ENCODE data around the gene PRKN. TPM values are rescaled to one million over a fixed set of nuclear protein-coding genes. Genes with fewer than 3 reads are reported as not detected.

Gene PRKN
- total RNA-seq, 1 donor from 2014 or later, result 0.79 TPM

- Histone ChIP-seq H3K27me3 (ENCODE audit: control insufficient read depth, insufficient read depth, low read length) (no peaks in the 10 kb centered on the region), H3K4me3 (ENCODE audit: low read depth, low read length) (no peak overlapping the region), H3K36me3 (ENCODE audit: control insufficient read depth, insufficient read depth, low read length) (no peaks in the 10 kb centered on the region)
- DNase-seq (ENCODE audit: low read depth) (no peak), FAIRE-seq (no peak)
- TF ChIP-seq, protein P1, sequence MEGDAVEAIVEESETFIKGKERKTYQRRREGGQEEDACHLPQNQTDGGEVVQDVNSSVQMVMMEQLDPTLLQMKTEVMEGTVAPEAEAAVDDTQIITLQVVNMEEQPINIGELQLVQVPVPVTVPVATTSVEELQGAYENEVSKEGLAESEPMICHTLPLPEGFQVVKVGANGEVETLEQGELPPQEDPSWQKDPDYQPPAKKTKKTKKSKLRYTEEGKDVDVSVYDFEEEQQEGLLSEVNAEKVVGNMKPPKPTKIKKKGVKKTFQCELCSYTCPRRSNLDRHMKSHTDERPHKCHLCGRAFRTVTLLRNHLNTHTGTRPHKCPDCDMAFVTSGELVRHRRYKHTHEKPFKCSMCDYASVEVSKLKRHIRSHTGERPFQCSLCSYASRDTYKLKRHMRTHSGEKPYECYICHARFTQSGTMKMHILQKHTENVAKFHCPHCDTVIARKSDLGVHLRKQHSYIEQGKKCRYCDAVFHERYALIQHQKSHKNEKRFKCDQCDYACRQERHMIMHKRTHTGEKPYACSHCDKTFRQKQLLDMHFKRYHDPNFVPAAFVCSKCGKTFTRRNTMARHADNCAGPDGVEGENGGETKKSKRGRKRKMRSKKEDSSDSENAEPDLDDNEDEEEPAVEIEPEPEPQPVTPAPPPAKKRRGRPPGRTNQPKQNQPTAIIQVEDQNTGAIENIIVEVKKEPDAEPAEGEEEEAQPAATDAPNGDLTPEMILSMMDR (IDR thresholded peaks at IDR 0.05; ENCODE audit: insufficient read depth, low read length, severe bottlenecking), result no peak
These were observed 1373.2 kb downstream of the PRKN start for GRCh38 chr6:161354276-161354840.

DNA sequence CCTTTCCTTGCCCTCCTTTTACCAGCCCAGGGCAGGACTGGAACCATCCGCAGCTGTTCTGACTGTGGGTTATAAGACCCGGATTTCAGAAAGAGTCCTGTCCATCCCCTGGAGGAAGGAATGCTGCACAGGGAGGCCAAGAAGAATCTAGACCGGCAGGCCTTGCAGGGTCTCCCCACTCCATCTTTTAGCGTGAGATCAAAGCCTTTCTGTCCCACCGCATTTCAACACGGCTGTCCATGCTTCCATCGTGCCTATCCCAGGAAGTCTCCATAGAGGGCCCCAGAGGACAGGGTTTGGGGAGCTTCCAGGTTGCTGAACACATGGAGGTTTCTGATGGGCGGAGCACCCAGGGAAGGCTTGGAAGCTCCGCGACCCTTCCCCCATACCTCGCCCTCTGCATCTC is 1374.4 kb downstream of the PRKN start:
- no peak for DNase-seq (ENCODE audit: low read depth)

GRCh38 chr6:161351858-161352257 is 1375.7 kb downstream of the PRKN start:
- TF ChIP-seq, protein P1 (IDR thresholded peaks at IDR 0.05; ENCODE audit: insufficient read depth, low read length, severe bottlenecking), result no peak
- DNase-seq (ENCODE audit: low read depth) (no peak), FAIRE-seq (no peak)
- no peaks in the 10 kb centered on the region for H3K36me3 ChIP-seq (ENCODE audit: control insufficient read depth, insufficient read depth, low read length)
- no peak overlapping the region for H3K4me3 ChIP-seq (ENCODE audit: low read depth, low read length)
- no peaks in the 10 kb centered on the region for H3K27me3 ChIP-seq (ENCODE audit: control insufficient read depth, insufficient read depth, low read length)

More for the DNA sequence above, 1374.4 kb downstream of the PRKN start:
- H3K27me3 ChIP-seq (ENCODE audit: control insufficient read depth, insufficient read depth, low read length), result no peaks in the 10 kb centered on the region
- H3K36me3 ChIP-seq (ENCODE audit: control insufficient read depth, insufficient read depth, low read length), result no peaks in the 10 kb centered on the region
- no peak overlapping the region for H3K4me3 ChIP-seq (ENCODE audit: low read depth, low read length)
- FAIRE-seq, result no peak
- TF ChIP-seq, protein P1 (IDR thresholded peaks at IDR 0.05; ENCODE audit: insufficient read depth, low read length, severe bottlenecking), result no peak

- Histone ChIP-seq H3K4me3 (ENCODE audit: low read depth, low read length) (no peak overlapping the region), H3K27me3 (ENCODE audit: control insufficient read depth, insufficient read depth, low read length) (no peaks in the 10 kb centered on the region), H3K36me3 (ENCODE audit: control insufficient read depth, insufficient read depth, low read length) (no peaks in the 10 kb centered on the region)
- DNase-seq (ENCODE audit: low read depth), result no peak
- FAIRE-seq, result no peak
- TF ChIP-seq, protein P1 (IDR thresholded peaks at IDR 0.05; ENCODE audit: insufficient read depth, low read length, severe bottlenecking), result no peak
These were observed 1377.7 kb downstream of the PRKN start for GRCh38 chr6:161349886-161350285.

DNA sequence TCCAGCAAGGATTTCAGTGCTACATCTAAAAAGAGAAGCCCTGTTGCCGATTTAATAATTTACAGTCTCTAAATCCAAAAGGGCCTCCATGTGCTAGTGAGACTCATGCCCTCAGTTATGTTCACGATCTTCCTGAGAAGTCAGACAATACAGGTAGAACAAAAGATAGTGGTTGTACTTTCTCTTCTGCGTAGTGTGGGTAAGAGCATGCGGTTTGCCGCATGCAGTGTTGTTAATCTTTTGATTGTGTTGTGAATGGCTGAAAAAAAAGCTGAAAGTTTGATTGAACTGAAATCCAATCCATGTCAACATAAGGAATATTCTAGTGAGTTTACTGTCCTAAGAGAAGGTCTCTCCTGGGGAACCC is 1379.0 kb downstream of the PRKN start:
- Histone ChIP-seq H3K27me3 (ENCODE audit: control insufficient read depth, insufficient read depth, low read length) (no peaks in the 10 kb centered on the region), H3K4me3 (ENCODE audit: low read depth, low read length) (no peak overlapping the region), H3K36me3 (ENCODE audit: control insufficient read depth, insufficient read depth, low read length) (no peaks in the 10 kb centered on the region)
- FAIRE-seq, result no peak
- TF ChIP-seq, protein P1 (IDR thresholded peaks at IDR 0.05; ENCODE audit: insufficient read depth, low read length, severe bottlenecking), result no peak
- DNase-seq (ENCODE audit: low read depth), result no peak

DNA sequence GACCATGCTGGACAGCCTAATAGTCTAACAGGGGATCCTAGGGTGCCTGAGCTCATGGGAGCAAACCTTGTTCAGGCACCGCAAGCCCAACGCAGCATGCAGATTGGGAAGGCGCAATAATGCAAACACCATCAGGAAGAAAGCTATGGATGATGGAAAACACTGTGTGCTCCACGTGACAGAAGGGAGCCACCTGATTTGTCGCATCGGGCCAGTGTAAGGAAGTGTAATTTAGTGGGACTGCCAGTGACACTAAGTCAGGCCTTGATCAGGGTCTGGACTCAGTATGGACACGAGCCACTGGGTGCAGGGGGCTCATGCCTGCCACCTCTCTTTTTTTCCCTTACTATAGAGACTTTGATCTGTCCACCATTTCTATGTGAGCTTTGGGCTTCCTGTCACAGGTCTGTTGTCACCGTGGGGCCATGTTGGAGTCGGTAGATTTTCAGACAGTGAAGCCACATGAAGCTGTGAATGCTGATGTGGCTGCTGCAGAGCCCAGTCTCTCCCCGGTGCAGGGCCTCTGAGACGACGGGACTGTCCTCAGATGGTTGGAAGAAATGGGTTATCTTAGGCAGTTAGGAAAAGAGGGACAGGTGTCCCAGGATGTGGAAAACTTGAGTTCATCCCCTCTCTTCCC is 1379.5 kb downstream of the PRKN start:
- H3K27me3 ChIP-seq (ENCODE audit: control insufficient read depth, insufficient read depth, low read length), result no peaks in the 10 kb centered on the region
- no peak for FAIRE-seq

More for the DNA sequence above, 1379.5 kb downstream of the PRKN start:
- H3K36me3 ChIP-seq (ENCODE audit: control insufficient read depth, insufficient read depth, low read length), result no peaks in the 10 kb centered on the region
- no peak for DNase-seq (ENCODE audit: low read depth)
- TF ChIP-seq, protein P1 (IDR thresholded peaks at IDR 0.05; ENCODE audit: insufficient read depth, low read length, severe bottlenecking), result no peak
- no peak overlapping the region for H3K4me3 ChIP-seq (ENCODE audit: low read depth, low read length)

Data from bronchial epithelial cell (primary cell).